Activated CD4-positive, alpha-beta T cell treated with anti-CD3 and anti-CD28 coated beads, Interleukin-2, amount 10 ng/mL, durations not matched to agents 24 days and 14 days (primary cell): ENCODE results near the gene LRTM1. TPM values are rescaled to one million over a fixed set of nuclear protein-coding genes. Genes with fewer than 3 reads are reported as not detected.

Source experiments
- DNase-seq: peaks from one replicate; pipeline ENCODE4 v3.0.0; 2022
- H3K27ac Mint-ChIP-seq: one replicate; pipeline ENCODE4 v1.8.0; 2022; ENCODE audit warnings: mild to moderate bottlenecking, mixed read lengths
- H3K27me3 Mint-ChIP-seq: one replicate; pipeline ENCODE4 v1.8.0; 2022; ENCODE audit warnings: mixed read lengths
- H3K36me3 Mint-ChIP-seq: one replicate; pipeline ENCODE4 v1.8.0; 2022; ENCODE audit warnings: low read depth, mild to moderate bottlenecking, mixed read lengths
- H3K4me1 Mint-ChIP-seq: one replicate; pipeline ENCODE4 v1.8.0; 2021; ENCODE audit warnings: mixed read lengths
- H3K4me3 Mint-ChIP-seq: one replicate; pipeline ENCODE4 v1.8.0; 2022; ENCODE audit warnings: mild to moderate bottlenecking, moderate library complexity, mixed read lengths
- H3K9me3 Mint-ChIP-seq: one replicate; pipeline ENCODE4 v1.8.0; 2021; ENCODE audit warnings: mixed read lengths
- intact Hi-C: fragments of 100-400 bp; cut with micrococcal nuclease; formaldehyde crosslinking; loops from one replicate; pipeline ENCODE4 v1.15.1; 2023
- total RNA-seq: library from RNA; stranded (reverse); gene quantifications from 2 replicates; pipeline ENCODE4 v1.2.3, GENCODE V29; 2022

LRTM1 gene
- total RNA-seq, 1 donor from 2014 or later, result not detected

DNA sequence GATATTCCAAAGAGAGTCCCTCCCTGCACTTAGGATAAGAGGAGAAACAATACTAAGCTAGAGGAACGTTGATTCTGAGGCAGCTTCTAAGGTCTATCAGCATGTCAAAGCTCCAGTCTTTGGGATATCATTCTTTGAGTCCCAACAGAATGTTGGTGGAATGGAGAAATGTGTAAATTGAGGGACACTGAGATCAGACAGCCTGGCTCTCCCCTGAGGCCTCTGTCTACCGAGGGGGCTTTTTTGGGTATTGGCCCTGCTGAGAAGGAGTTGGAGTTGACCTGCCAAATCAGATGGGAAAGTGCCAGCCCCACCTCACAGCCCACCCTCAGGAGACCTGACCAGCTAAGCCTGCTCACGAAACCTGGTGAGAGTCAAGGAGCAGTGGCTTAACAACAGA, 27.6 kb upstream of the LRTM1 start:
- intact Hi-C loops, result no loop called here
- H3K27me3 Mint-ChIP-seq, result no peaks in the 10 kb centered on the region

GRCh38 chr3:54954521-54954920, 26.7 kb upstream of the LRTM1 start:
- no peaks in the 10 kb centered on the region for H3K9me3 Mint-ChIP-seq

More for the DNA sequence above, 27.6 kb upstream of the LRTM1 start:
- Mint-ChIP-seq H3K9me3 (no peaks in the 10 kb centered on the region), H3K4me3 (no peak overlapping the region), H3K36me3 (no peaks in the 10 kb centered on the region), H3K27ac (no peak overlapping the region), H3K4me1 (no peaks in the 10 kb centered on the region)
- no peak for DNase-seq

DNA sequence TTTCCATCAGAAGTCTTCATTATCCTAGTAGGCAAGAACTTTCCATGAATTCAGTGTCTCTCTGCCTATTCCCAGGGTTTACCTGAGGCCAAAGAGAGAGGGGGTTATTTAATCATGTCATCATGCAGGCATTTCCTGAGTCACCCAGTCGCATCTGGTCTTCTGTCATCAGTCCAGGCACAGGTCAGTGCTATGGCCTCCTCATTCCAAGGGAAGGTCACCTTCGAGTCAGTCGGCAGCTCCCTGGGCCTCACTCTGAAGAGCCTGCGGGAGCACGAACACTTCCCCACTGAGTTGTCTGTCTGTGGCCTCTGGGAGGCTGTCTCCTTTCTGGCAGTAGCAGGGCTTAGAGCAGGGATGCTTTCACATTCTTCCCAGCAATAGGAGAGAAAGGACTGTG, 26.2 kb upstream of the LRTM1 start:
- Mint-ChIP-seq H3K27me3 (no peaks in the 10 kb centered on the region), H3K27ac (no peak overlapping the region), H3K36me3 (no peaks in the 10 kb centered on the region), H3K4me1 (no peaks in the 10 kb centered on the region), H3K9me3 (no peaks in the 10 kb centered on the region), H3K4me3 (no peak overlapping the region)
- no peak for DNase-seq
- intact Hi-C loops, result no loop called here

More at GRCh38 chr3:54954521-54954920, 26.7 kb upstream of the LRTM1 start:
- Mint-ChIP-seq H3K27ac (no peak overlapping the region), H3K27me3 (no peaks in the 10 kb centered on the region), H3K36me3 (no peaks in the 10 kb centered on the region), H3K4me1 (no peaks in the 10 kb centered on the region), H3K4me3 (no peak overlapping the region)
- intact Hi-C loops, result no loop called here
- DNase-seq, result no peak

- Mint-ChIP-seq H3K9me3 (no peaks in the 10 kb centered on the region), H3K27ac (no peak overlapping the region), H3K36me3 (no peaks in the 10 kb centered on the region), H3K4me3 (no peak overlapping the region), H3K4me1 (no peaks in the 10 kb centered on the region), H3K27me3 (no peaks in the 10 kb centered on the region)
- intact Hi-C loops, result no loop called here
- no peak for DNase-seq
Observed at GRCh38 chr3:54951405-54951804, 23.5 kb upstream of the LRTM1 start.

DNA sequence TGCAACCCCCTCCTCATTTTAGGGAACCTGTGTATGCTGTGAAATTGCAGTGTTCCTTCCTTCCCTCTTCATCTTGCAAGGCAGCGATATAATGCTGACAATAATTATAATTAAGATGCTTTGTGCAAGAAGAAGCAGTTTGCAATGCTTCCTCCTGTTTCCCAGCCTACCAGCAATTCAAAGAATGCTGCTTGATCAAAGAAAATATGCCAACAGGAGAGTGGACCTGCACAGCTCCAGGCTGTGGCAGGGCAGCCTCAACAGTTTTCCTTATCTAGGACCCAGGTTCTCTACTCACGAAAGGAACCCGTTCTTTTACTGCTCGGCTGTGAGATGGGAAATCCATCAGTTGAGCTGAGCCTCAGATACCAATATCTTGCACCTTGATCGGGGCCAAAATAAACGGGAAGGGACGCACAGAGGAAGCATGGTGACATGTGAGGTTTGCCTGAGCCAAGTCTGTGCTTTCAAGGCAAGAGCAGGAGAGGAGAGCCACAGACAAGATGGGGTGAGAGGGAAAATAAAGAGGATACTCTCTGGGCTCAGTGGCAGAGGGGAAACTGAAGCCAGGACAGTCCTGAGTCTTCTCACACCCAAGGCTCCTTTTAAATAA, 22.6 kb upstream of the LRTM1 start:
- Mint-ChIP-seq H3K27me3 (no peaks in the 10 kb centered on the region), H3K27ac (no peak overlapping the region), H3K9me3 (no peaks in the 10 kb centered on the region), H3K4me1 (no peaks in the 10 kb centered on the region), H3K36me3 (no peaks in the 10 kb centered on the region), H3K4me3 (no peak overlapping the region)
- DNase-seq, result no peak
- intact Hi-C loops, result no loop called here

DNA sequence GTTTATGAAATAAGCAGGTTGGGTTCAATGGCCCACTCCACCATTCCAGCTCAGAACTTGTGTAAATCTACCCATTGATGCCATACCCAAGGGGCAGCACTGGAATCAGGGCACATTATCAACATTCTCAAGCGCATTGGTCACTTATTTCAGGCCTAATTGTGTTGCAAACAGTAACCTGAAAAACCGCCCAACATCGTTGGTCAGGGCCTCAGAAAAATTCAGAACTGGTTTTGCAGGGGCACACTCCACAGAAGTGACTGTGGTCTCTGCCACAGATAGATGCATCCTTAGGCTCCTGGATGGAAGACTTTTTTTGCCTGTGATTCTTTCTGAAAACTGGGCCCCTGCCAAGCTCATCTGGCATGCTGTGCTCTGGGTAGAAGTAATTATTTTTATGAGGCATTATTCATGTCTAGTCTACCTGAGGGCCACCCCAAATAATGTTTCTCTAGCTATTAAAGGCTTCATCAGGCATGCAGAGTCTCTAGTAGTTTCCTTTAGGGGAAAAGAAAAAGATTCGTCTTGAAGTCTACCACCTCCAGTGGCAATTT, 21.7 kb upstream of the LRTM1 start:
- H3K4me3 Mint-ChIP-seq, result no peak overlapping the region
- intact Hi-C loops, result no loop called here
- no peaks in the 10 kb centered on the region for H3K36me3 Mint-ChIP-seq
- no peaks in the 10 kb centered on the region for H3K4me1 Mint-ChIP-seq
- no peak overlapping the region for H3K27ac Mint-ChIP-seq
- H3K9me3 Mint-ChIP-seq, result no peaks in the 10 kb centered on the region
- DNase-seq, result no peak
- no peaks in the 10 kb centered on the region for H3K27me3 Mint-ChIP-seq

DNA sequence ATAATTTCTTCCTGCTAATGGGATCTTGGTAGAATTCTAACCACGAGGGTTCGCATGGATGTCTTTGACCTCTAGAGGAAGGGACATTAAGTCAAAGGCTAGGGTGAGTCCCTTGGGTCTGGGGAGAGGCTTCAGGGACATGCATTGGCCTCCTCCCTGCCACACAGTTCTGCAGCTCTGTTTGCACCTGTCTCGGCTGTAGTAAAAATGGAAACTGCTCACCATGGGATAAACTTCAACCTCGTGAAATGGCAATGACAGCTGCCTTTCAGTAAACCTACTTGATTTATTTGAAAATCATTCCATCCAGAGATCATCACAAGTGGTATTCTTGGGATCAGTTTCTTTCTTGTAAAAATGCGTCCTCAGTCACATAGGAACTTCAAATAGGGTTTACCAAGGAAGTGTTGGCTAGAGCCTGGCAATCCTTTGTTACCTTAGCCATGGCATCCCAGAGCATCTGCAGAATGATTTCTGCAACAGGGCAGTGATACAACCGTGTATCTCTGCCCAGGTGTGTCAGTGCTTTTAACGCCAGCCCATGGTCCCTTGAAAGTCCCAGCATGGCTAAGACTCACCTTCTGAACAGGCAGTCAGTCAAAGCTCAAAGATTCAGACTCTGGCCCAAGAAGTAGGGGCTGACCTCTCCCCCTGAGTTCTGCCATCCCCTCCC, 14.0 kb upstream of the LRTM1 start:
- DNase-seq, result no peak
- no peaks in the 10 kb centered on the region for H3K4me1 Mint-ChIP-seq

GRCh38 chr3:54940971-54941370, 13.1 kb upstream of the LRTM1 start:
- Mint-ChIP-seq H3K9me3 (no peaks in the 10 kb centered on the region), H3K27me3 (no peaks in the 10 kb centered on the region), H3K4me3 (no peak overlapping the region), H3K27ac (no peak overlapping the region), H3K4me1 (no peaks in the 10 kb centered on the region), H3K36me3 (no peaks in the 10 kb centered on the region)
- no peak for DNase-seq
- intact Hi-C loops, result no loop called here

More for the DNA sequence above, 14.0 kb upstream of the LRTM1 start:
- intact Hi-C loops, result no loop called here
- no peaks in the 10 kb centered on the region for H3K27me3 Mint-ChIP-seq
- H3K27ac Mint-ChIP-seq, result no peak overlapping the region
- H3K4me3 Mint-ChIP-seq, result no peak overlapping the region
- no peaks in the 10 kb centered on the region for H3K9me3 Mint-ChIP-seq
- no peaks in the 10 kb centered on the region for H3K36me3 Mint-ChIP-seq

DNA sequence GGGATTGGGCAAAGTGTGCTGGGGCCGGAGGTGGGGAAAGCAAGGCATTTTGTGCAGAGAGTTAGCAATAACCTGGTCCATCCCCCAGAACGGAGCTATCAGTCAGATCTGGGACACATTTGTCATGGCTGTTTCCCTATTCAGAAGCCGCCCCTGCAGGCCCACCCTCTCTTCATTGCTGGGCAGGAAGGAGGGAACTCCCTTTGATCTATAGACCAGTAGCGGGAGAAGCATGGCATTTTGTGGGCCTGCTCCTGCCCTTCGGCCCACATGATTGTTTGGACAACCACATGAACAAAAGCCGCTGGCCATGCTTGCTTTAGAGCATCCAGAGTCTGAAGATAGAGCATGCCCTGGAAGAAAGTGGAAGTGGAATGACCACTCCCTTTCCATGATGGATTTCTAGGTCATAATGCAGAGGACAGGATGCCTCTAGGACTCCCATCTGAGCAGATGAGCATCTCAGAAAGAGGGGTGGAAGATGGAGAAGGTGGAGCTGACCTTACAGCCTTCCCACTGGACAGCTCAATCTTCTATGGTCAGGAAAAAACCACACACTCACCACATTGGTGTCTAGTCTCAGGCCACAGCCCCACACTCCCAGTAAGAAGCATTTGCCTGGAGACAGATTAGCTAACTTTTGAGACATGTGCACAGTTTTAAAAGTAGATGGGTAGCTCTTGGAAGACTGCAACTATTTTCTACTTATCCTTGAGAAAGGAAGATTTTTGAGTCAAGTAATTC, 11.9 kb upstream of the LRTM1 start:
- H3K4me1 Mint-ChIP-seq, result no peaks in the 10 kb centered on the region
- intact Hi-C loops, result no loop called here

DNA sequence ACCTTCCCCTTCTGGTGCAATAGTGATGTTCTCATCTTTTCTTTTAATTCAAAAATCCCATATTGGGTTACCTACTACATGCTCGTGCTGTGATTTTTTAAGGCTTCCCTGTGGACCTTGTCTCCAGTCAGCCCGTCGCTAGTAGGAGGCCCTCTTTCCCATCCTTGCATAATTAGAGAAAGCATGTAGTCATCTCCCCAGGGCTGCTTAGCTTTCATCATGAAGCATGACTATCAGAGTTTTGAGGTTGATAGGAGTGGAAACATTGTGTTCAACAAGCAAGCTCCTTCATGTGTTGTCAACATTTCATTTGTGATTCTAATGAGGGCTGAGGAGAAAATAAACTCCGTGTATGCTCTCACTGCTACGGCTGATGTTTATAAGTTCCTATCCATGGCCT, 8.7 kb upstream of the LRTM1 start:
- Mint-ChIP-seq H3K9me3 (no peaks in the 10 kb centered on the region), H3K4me3 (no peak overlapping the region), H3K4me1 (no peaks in the 10 kb centered on the region), H3K36me3 (no peaks in the 10 kb centered on the region), H3K27me3 (no peaks in the 10 kb centered on the region), H3K27ac (no peak overlapping the region)
- intact Hi-C loops, result no loop called here
- no peak for DNase-seq

More for the DNA sequence above, 11.9 kb upstream of the LRTM1 start:
- no peak overlapping the region for H3K27ac Mint-ChIP-seq
- H3K4me3 Mint-ChIP-seq, result no peak overlapping the region
- no peaks in the 10 kb centered on the region for H3K9me3 Mint-ChIP-seq
- DNase-seq, result no peak
- no peaks in the 10 kb centered on the region for H3K27me3 Mint-ChIP-seq
- H3K36me3 Mint-ChIP-seq, result no peaks in the 10 kb centered on the region

GRCh38 chr3:54935869-54936268, 8.0 kb upstream of the LRTM1 start:
- Mint-ChIP-seq H3K36me3 (no peaks in the 10 kb centered on the region), H3K27me3 (no peaks in the 10 kb centered on the region), H3K9me3 (no peaks in the 10 kb centered on the region), H3K4me1 (no peaks in the 10 kb centered on the region), H3K4me3 (no peak overlapping the region), H3K27ac (no peak overlapping the region)
- intact Hi-C loops, result no loop called here
- DNase-seq, result no peak

- no peak for DNase-seq
- no peaks in the 10 kb centered on the region for H3K36me3 Mint-ChIP-seq
- H3K27me3 Mint-ChIP-seq, result no peaks in the 10 kb centered on the region
- no peak overlapping the region for H3K4me3 Mint-ChIP-seq
- H3K27ac Mint-ChIP-seq, result no peak overlapping the region
- no peaks in the 10 kb centered on the region for H3K9me3 Mint-ChIP-seq
- no peaks in the 10 kb centered on the region for H3K4me1 Mint-ChIP-seq
- intact Hi-C loops, result no loop called here
Observed at GRCh38 chr3:54932606-54933005, 4.7 kb upstream of the LRTM1 start.

GRCh38 chr3:54931182-54931581, 3.3 kb upstream of the LRTM1 start:
- Mint-ChIP-seq H3K27me3 (no peaks in the 10 kb centered on the region), H3K4me3 (no peak overlapping the region), H3K4me1 (no peaks in the 10 kb centered on the region), H3K9me3 (no peaks in the 10 kb centered on the region), H3K36me3 (no peaks in the 10 kb centered on the region), H3K27ac (no peak overlapping the region)
- intact Hi-C loops, result no loop called here
- DNase-seq, result no peak

DNA sequence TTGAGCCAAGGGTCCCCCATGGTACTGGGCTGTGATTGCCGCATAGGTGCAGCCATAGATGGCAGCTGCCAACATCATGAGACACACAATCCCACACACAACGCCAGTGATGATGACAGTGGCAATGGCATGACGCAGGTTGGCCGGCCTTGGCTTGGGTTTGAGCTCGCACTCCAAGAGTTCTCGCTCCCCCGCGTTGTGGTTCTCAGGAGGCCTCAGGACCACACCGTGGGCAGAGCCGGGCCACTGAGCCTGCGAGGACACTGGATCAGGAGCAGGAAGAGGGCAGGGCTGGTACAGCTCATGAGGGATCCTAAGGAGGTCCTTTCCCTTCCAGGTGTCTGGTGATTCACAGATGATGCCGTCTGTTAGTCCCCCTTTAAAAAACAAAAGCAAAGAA, 9.3 kb downstream of the LRTM1 start:
- Mint-ChIP-seq H3K4me1 (no peaks in the 10 kb centered on the region), H3K4me3 (no peak overlapping the region), H3K27me3 (no peaks in the 10 kb centered on the region), H3K9me3 (peaks cover 3% of the 10 kb centered on the region), H3K36me3 (no peaks in the 10 kb centered on the region), H3K27ac (no peak overlapping the region)
- intact Hi-C loops, result no loop called here
- no peak for DNase-seq
